Prostate gland (tissue), 2 donors: ENCODE data around the gene ADORA3.

ENCODE experiments used
- POLR2A ChIP-seq: fragments of 450-650 bp; IDR thresholded peaks from one replicate; pipeline ENCODE4 v1.6.1; 2016; ENCODE audit warnings: antibody characterized with exemption, mild to moderate bottlenecking
- POLR2AphosphoS5 ChIP-seq: sonication (generic); formaldehyde crosslinking; IDR thresholded peaks from one replicate; pipeline ENCODE4 v1.6.1; 2017; ENCODE audit warnings: antibody characterized with exemption
- TF ChIP-seq, protein P1 (sequence below), 4 experiments: fragments of 200-600 bp in 2 of 4; fragments of 450-650 bp in 2 of 4; sonication (generic) in 2 of 4; IDR thresholded peaks; 1 replicate in 3 of 4; 2 replicates in 1 of 4; pipeline ENCODE4 v1.5.1; 2016 to 2019; ENCODE audit warnings: antibody characterized with exemption in 4 of 4, mild to moderate bottlenecking in 2 of 4, moderate library complexity in 2 of 4

DNA sequence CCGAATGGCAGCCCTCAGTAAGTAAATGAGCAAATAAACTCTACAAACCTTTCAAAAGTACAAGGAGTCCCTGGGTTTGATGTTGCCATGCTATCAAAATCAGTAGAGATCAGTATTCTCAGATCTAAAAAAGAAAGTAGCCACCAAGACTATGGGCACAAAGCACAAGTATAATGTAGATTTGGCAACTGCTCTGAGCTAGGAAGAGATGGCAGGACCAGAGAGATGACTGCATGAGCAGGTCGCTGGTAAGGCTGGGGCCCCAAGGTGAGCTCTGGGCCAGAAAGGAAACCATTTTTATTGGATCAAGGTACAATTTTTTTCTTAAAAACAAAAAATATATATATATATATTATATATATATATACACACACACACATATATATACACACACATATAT, 3.1 kb upstream of the ADORA3 start:
- TF ChIP-seq POLR2A (no peak), POLR2AphosphoS5 (no peak)
- TF ChIP-seq, protein P1, sequence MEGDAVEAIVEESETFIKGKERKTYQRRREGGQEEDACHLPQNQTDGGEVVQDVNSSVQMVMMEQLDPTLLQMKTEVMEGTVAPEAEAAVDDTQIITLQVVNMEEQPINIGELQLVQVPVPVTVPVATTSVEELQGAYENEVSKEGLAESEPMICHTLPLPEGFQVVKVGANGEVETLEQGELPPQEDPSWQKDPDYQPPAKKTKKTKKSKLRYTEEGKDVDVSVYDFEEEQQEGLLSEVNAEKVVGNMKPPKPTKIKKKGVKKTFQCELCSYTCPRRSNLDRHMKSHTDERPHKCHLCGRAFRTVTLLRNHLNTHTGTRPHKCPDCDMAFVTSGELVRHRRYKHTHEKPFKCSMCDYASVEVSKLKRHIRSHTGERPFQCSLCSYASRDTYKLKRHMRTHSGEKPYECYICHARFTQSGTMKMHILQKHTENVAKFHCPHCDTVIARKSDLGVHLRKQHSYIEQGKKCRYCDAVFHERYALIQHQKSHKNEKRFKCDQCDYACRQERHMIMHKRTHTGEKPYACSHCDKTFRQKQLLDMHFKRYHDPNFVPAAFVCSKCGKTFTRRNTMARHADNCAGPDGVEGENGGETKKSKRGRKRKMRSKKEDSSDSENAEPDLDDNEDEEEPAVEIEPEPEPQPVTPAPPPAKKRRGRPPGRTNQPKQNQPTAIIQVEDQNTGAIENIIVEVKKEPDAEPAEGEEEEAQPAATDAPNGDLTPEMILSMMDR (IDR thresholded peaks at IDR 0.05) = no peak
